DND-41 (cell line): ENCODE measurements around the gene IL4R.

ENCODE experiments used
- ATAC-seq: fragments of 200-7000 bp; cut with Tn5 transposase; 3 replicates; pipeline ENCODE4 v1.9.1; 2021; ENCODE audit warnings: low read depth; ENCODE audit not compliant: insufficient read depth
- DNase-seq: peaks from one replicate; pipeline ENCODE4 v3.0.0-alpha.2; 2020
- H2AFZ ChIP-seq: 2 replicates; pipeline ENCODE4 v1.6.0; 2012; ENCODE audit warnings: low read depth, low read length
- H3K27ac ChIP-seq: 2 replicates; pipeline ENCODE4 v1.5.1; 2012; ENCODE audit warnings: low read length, inconsistent platforms
- H3K27me3 ChIP-seq: fragments of 200-600 bp; sonication (generic); 2 replicates; pipeline ENCODE4 v1.6.0; 2012; ENCODE audit warnings: low read length, mild to moderate bottlenecking, inconsistent platforms; ENCODE audit not compliant: insufficient read depth, poor library complexity
- H3K36me3 ChIP-seq: 2 replicates; pipeline ENCODE4 v1.5.1; 2012; ENCODE audit warnings: low read length, inconsistent platforms; ENCODE audit not compliant: insufficient read depth
- H3K4me1 ChIP-seq: 2 replicates; pipeline ENCODE4 v1.5.1; 2012; ENCODE audit warnings: mild to moderate bottlenecking, low read length; ENCODE audit not compliant: insufficient read depth
- H3K4me2 ChIP-seq: 2 replicates; pipeline ENCODE4 v1.6.0; 2012; ENCODE audit warnings: mild to moderate bottlenecking, moderate library complexity, low read length, inconsistent platforms; ENCODE audit not compliant: insufficient read depth
- H3K4me3 ChIP-seq, 2 experiments: fragments of 200-600 bp in 1 of 2; shearing (Covaris generic) in 1 of 2; 2 replicates each; pipeline ENCODE4 v1.5.1; 2012 to 2016; ENCODE audit warnings: inconsistent platforms in 2 of 2, low read length in 2 of 2, mild to moderate bottlenecking in 2 of 2, low read depth in 1 of 2, moderate library complexity in 1 of 2
- H3K79me2 ChIP-seq: 2 replicates; pipeline ENCODE4 v1.6.0; 2012; ENCODE audit warnings: low read length, inconsistent platforms; ENCODE audit not compliant: insufficient read depth
- H3K9ac ChIP-seq: 2 replicates; pipeline ENCODE4 v1.6.0; 2012; ENCODE audit warnings: low read depth, mild to moderate bottlenecking, inconsistent platforms, low read length, moderate library complexity
- H3K9me3 ChIP-seq: 2 replicates; pipeline ENCODE4 v1.5.1; 2012; ENCODE audit warnings: low read length, moderate library complexity, mild to moderate bottlenecking, inconsistent platforms; ENCODE audit not compliant: insufficient read depth, severe bottlenecking
- H4K20me1 ChIP-seq: 2 replicates; pipeline ENCODE4 v1.6.0; 2012; ENCODE audit warnings: low read length; ENCODE audit not compliant: insufficient read depth
- CTCF ChIP-seq: IDR thresholded peaks from 2 replicates; pipeline ENCODE4 v1.5.1; 2012; ENCODE audit warnings: borderline replicate concordance, low read length, moderate library complexity, mild to moderate bottlenecking; ENCODE audit not compliant: poor library complexity, severe bottlenecking; ENCODE audit errors: extremely low read depth
- EZH2 ChIP-seq: IDR thresholded peaks from 3 replicates; pipeline ENCODE4 v1.6.1; 2012; ENCODE audit warnings: borderline replicate concordance, low read depth, mild to moderate bottlenecking, moderate library complexity, low read length, inconsistent platforms; ENCODE audit not compliant: severe bottlenecking

Gene IL4R

GRCh38 chr16:27359051-27359450 is 45.3 kb downstream of the IL4R start:
- Histone ChIP-seq H3K79me2 (no peaks in the 10 kb centered on the region), H3K27ac (no peak overlapping the region), H4K20me1 (no peaks in the 10 kb centered on the region), H3K4me3 (no peak overlapping the region), H3K36me3 (peaks cover 81% of the 10 kb centered on the region), H3K4me2 (no peak overlapping the region), H3K4me1 (no peaks in the 10 kb centered on the region), H3K27me3 (no peaks in the 10 kb centered on the region), H3K9me3 (no peaks in the 10 kb centered on the region), H3K9ac (no peak overlapping the region), H2AFZ (no peak overlapping the region)
- DNase-seq (no peak), ATAC-seq (no peak)
- TF ChIP-seq CTCF, result no peak
- TF ChIP-seq EZH2, result no peak

GRCh38 chr16:27359615-27360014 is 45.8 kb downstream of the IL4R start:
- Histone ChIP-seq H3K36me3 (peaks cover 77% of the 10 kb centered on the region), H3K4me2 (no peak overlapping the region), H3K79me2 (no peaks in the 10 kb centered on the region), H3K4me3 (no peak overlapping the region), H3K9me3 (no peaks in the 10 kb centered on the region), H3K9ac (no peak overlapping the region), H3K27me3 (no peaks in the 10 kb centered on the region), H3K27ac (no peak overlapping the region), H3K4me1 (no peaks in the 10 kb centered on the region), H2AFZ (no peak overlapping the region), H4K20me1 (no peaks in the 10 kb centered on the region)
- TF ChIP-seq CTCF, result no peak
- no peak for TF ChIP-seq EZH2
- DNase-seq (no peak), ATAC-seq (no peak)

- Histone ChIP-seq H3K36me3 (peaks cover 59% of the 10 kb centered on the region), H3K9me3 (no peaks in the 10 kb centered on the region), H3K4me1 (peaks cover 16% of the 10 kb centered on the region), H3K4me3 (no peak overlapping the region), H3K4me2 (no peak overlapping the region), H4K20me1 (no peaks in the 10 kb centered on the region), H3K27ac (no peak overlapping the region), H3K9ac (no peak overlapping the region), H3K79me2 (no peaks in the 10 kb centered on the region), H3K27me3 (no peaks in the 10 kb centered on the region), H2AFZ (no peak overlapping the region)
- DNase-seq (no peak), ATAC-seq (no peak)
- TF ChIP-seq EZH2 (no peak), CTCF (no peak)
Observed at GRCh38 chr16:27361987-27362386, 48.2 kb downstream of the IL4R start.
